Hepatocyte (in vitro differentiated cells): Measurements from ENCODE around the gene PAX5.

Experiments
- CTCF ChIP-seq: fragments of 200-600 bp; sonication (generic); IDR thresholded peaks from 2 replicates; pipeline ENCODE4 v1.5.1; 2016; ENCODE audit warnings: antibody characterized with exemption, mild to moderate bottlenecking; ENCODE audit not compliant: poor library complexity
- EZH2phosphoT487 ChIP-seq: fragments of 200-600 bp; sonication (generic); IDR thresholded peaks from one replicate; pipeline ENCODE4 v1.6.1; 2018; ENCODE audit warnings: antibody characterized with exemption, mild to moderate bottlenecking, low read depth, moderate library complexity; ENCODE audit not compliant: unreplicated experiment, severe bottlenecking

- no peak for TF ChIP-seq EZH2phosphoT487
- TF ChIP-seq CTCF, result no peak
These were observed 166.8 kb downstream of the PAX5 start for GRCh38 chr9:36867241-36867640.
